Kasumi-1 (cell line): ENCODE results near the gene MMD.
"Not testable (repeated sequence)": the region's sequence is repeated elsewhere in the genome, so short reads cannot be mapped to it uniquely, and the experiment has no call there.

Experiments
- DNase-seq, 2 experiments: peaks; one replicate each; lab custom pipeline; 2025; lab: John Stamatoyannopoulos, UW

The MMD gene, protein sequence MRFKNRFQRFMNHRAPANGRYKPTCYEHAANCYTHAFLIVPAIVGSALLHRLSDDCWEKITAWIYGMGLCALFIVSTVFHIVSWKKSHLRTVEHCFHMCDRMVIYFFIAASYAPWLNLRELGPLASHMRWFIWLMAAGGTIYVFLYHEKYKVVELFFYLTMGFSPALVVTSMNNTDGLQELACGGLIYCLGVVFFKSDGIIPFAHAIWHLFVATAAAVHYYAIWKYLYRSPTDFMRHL

DNA sequence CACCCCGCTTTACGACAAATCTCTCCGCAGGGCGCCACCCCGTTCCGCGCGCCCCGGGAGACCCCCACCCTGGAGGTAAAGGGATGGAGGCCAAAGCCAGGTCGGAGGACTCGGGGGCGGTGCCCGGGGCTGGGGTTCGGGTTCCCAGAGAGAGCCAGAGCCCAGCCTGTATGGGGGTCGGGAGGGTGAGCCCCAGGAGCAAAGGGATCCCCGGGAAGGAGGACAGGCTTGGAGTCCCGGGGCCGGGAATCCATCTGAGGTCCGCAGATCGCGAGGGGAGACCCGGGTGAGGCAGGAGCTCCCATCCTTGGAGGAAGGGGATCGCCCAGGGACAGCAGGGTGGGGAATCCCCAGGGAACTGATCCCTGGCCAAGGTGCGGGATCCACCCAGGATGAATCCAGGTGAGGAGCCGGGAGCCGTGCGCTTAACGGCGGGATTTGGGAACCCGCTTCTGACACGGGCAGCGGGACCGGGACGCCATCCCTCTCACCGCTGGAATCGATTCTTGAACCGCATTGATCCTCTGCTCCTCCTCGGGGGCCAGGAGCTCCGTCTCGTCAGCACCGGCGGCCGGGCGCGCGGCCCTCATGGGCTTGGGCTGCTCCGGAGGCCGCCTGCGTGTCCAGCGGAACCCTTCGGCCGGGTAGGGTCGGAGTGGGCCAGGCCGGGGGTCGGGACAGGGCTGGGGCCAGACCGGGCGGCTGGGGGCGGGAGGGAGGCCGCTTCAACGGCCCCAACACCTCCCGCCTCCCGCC lies at the start of gene MMD:
Gene MMD (minus strand): TSS at position 657 of the 756 bp plus-strand sequence. CDS start 140 bp downstream, at position 517.
- peak; percentile 52 to 61 for DNase-seq

DNA sequence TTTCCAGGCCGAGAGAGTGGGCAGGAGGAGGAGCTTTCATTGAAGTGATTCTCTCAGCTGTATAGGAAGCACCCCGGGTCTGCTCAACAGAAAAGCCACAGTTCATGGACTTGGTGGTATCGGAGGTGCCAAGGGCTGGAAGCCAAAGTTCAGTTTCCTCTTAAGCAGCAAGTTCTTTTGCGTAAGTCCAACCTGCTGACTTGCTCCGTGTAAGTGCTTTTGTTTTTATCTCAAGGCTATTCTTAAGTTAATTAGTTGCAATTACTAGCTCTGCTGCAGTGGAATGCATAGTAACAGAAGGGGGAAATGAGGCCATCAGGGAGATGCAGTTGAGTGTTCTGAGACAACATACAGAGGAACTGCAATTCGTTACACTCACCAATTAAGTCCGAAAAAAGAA lies 45.0 kb upstream of the MMD start:
- DNase-seq, result no peak

- not testable (repeated sequence) for DNase-seq
Measured at GRCh38 chr17:55465771-55466170, 44.1 kb upstream of the MMD start.

- peak; percentile 12 to 16 for DNase-seq
Measured at GRCh38 chr17:55463600-55463999, 42.0 kb upstream of the MMD start.

- DNase-seq, result no peak
Measured at GRCh38 chr17:55462711-55463110, 41.1 kb upstream of the MMD start.

- no peak for DNase-seq
Measured at GRCh38 chr17:55462234-55462633, 40.6 kb upstream of the MMD start.

- no peak for DNase-seq
Measured at GRCh38 chr17:55458978-55459377, 37.3 kb upstream of the MMD start.

GRCh38 chr17:55458287-55458900 lies 36.8 kb upstream of the MMD start:
- DNase-seq, result no peak

GRCh38 chr17:55456307-55457240 lies 34.9 kb upstream of the MMD start:
- no peak for DNase-seq

- DNase-seq, result no peak
Measured at GRCh38 chr17:55454906-55455474, 33.4 kb upstream of the MMD start.

GRCh38 chr17:55453839-55454557 lies 32.4 kb upstream of the MMD start:
- no peak for DNase-seq

DNA sequence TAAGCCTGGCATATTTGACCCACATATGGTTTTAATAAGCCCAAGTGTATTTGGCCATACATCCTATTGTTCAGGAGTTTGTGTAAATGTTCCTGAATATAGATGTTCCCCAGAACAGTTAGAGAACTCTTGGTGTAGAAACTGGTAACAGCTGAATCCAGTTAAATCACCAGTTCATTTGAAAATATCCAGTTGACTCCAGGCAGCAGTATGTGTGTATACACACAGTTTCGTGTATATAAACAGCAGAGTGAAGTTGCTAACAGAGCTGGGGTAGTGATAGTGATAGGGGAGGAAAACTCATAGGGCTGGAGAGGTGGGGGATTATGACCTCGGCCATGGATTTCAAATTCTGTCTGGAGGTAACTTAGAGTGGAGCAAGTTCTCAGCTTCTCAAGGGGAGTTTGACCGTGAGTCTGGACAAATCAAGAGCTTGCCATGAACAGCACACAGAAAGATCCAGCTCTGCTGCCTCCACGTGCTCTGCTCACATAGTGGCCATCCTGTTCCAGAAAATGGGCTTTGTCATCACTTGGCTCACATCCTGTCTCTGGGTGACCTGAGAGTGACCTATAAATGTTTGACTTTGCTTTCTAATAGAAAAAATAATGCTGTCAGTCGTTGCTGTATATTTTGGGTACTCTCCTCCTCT lies 30.6 kb upstream of the MMD start:
- no peak for DNase-seq

GRCh38 chr17:55451758-55452138 lies 30.1 kb upstream of the MMD start:
- no peak for DNase-seq

GRCh38 chr17:55451203-55451641 lies 29.6 kb upstream of the MMD start:
- DNase-seq, result no peak

- no peak for DNase-seq
Measured at GRCh38 chr17:55450232-55450825, 28.7 kb upstream of the MMD start.

- DNase-seq, result no peak
Measured at GRCh38 chr17:55448681-55449080, 27.0 kb upstream of the MMD start.

DNA sequence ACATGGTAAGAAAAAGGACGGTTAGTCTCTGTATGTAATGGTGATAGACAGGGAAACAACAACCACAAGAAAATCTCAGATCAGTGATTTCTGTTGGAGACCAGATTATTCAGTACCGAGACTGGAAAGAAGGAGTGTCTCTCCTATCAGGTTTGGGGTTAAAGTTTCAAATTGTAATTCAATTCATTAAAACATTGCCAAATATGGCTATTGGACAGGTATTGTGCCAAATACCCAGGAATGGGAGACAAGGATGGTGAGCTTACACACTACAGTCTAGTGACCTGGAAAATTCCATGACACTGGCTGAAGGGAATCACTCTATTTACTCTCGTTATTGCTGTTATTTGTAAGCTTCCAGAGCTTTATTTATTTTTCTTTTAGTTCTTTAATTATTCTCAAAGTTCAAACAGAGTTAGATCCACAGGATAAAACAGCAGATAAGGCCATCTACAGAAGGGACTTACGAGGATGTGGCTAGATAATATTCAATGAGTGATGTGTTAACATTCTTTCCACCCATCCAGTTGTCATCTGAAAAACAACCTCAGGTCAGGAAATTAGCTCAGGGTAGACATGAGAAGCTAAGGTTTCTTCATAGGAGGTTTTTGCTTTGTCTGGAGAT lies 25.1 kb upstream of the MMD start:
- DNase-seq, result no peak

DNA sequence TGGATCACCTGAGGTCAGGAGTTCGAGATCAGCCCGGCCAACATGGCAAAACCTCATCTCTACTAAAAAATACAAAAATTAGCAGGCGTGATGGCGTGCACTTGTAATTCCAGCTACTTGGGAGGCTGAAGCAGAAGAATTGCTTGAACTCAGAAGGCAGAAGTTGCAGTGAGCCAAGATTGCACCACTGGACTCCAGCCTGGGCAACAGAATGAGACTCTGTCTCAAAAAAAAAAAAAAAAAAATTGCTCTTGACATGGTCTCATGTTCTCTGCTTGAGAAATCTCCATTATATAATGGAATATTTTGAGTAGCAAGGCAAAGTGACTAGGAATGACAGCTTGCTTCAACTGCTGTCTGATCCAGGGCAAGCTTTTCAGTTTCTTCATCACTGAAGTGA lies 24.4 kb upstream of the MMD start:
- DNase-seq, result not testable (repeated sequence)
